Stimulated activated CD4-positive, alpha-beta T cell treated with anti-CD3 and anti-CD28 coated beads, Interleukin-4, amount 100 ng/mL, for 48 hours (primary cell): Measurements from ENCODE around the gene SLC3A2.
"Not testable (repeated sequence)": the region's sequence is repeated elsewhere in the genome, so short reads cannot be mapped to it uniquely, and the experiment has no call there.

Experiments
- DNase-seq, 2 donors: peaks; one replicate each; pipeline ENCODE4 v3.0.0-alpha.2; 2020; ENCODE audit warnings: low read depth in 2 of 2

SLC3A2 gene

GRCh38 chr11:62880803-62881578, at the start of gene SLC3A2:
Gene SLC3A2 (plus strand): TSS chr11:62880896. CDS start chr11:62881024, 128 bp downstream.
- DNase-seq, result peak; percentile 74 to 83

DNA sequence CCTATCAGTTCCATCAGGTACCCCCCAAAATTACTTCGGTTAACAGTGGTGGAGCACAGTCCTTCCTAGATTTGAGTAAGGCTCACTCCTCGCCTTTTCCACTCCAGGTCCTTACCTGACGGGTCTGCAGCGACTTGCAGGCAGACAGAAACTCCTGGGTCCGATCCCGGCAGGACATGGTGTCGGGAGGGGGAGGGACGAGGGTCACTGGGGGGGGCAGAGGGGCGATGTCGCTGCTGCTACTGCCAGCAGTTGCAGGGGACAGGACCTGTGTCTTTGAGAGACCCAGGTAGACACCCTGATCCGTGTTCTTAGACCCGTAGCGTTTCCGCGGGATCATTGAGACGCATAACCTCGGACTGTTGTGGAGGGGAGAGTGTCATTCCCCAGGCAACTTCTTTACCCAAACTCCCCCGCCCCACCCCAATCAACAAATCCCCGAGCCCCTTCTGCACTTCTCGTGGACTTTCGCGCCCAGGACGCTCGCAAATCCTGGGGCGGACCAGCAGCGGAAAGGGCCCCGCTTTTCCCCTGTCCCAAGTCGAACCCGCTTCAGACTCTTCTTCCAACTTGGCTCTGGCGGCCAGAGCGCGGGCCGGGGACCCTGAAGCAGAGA, 49.7 kb upstream of the SLC3A2 start:
- no peak for DNase-seq

GRCh38 chr11:62831520-62832335, 49.0 kb upstream of the SLC3A2 start, which contains the start of gene STX5:
Gene STX5 (minus strand): TSS chr11:62832051. CDS start chr11:62831243, 808 bp downstream.
- DNase-seq, result peak; percentile 99

DNA sequence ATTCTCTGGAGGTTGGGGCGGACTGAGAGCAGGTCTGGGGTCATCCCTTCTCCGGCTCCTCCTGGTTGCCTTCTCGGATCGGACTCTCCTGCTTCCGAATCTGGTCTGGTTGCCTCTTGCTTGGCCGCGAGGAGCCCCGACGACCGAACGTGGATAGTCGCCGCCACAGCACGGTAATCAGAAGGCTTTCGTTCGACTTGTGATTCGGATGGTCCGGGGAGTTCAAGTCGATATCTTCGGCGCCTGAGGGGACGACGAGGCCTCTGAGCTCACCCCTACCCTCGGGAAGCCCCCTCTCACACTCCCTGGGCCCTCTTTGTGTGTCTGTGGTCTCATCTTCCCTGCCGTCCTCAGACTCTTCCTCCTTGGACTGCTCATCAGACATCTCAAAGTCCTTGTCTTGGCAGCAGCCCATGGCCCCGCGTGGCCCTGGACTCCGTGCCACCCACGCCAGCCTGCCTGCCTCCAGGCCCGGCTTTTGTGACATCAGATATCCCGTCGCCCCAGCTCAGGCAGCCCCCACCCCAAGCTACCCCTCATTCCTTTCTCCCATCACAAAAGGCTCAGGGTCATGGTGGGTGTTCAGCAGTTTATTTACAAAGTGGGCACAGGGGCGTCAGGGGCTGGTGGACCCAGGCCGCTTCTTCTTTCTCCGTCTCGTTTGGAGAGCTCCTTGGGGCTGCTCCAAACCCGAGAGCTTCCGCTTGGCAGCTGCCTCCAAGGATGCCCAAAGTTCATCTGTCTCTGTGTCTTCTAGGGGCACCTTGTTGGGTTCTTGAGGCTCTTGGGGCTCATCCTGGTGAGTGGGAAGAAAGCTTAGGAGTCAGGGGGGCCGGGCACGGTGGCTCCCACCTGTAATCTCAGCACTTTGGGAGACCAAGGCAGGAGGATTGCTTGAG, 48.1 kb upstream of the SLC3A2 start, which contains the start of gene TEX54:
TEX54 (minus strand) TSS at position 506 of the 899 bp plus-strand sequence.
- no peak for DNase-seq

DNA sequence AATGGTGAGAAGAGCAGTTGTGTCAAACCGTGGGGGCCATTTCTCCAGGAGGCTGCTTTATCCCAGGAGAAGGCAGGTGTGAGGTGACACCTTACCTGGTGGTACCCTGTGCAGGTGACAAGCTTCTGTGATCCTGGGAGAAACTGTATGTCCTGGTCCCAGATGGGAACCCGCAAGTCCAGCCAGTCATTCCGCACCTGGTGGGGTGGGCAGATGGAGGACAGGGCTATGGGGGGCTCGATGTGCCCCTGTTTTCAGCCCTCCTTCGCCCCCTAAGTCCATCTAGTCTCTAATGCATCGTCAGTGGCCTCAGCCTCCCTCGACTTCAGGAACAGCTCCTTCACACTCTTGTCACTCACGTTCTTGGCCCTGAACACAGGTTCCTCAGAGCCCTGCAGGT, 45.4 kb upstream of the SLC3A2 start:
- no peak for DNase-seq

GRCh38 chr11:62839050-62839945, 41.4 kb upstream of the SLC3A2 start, which contains the start of gene WDR74:
Gene WDR74 (minus strand): TSS chr11:62839590. CDS start chr11:62839570, 20 bp downstream.
- peak; percentile 85 to 86 for DNase-seq

GRCh38 chr11:62840721-62841360, 39.9 kb upstream of the SLC3A2 start:
- peak; percentile 78 to 85 for DNase-seq

DNA sequence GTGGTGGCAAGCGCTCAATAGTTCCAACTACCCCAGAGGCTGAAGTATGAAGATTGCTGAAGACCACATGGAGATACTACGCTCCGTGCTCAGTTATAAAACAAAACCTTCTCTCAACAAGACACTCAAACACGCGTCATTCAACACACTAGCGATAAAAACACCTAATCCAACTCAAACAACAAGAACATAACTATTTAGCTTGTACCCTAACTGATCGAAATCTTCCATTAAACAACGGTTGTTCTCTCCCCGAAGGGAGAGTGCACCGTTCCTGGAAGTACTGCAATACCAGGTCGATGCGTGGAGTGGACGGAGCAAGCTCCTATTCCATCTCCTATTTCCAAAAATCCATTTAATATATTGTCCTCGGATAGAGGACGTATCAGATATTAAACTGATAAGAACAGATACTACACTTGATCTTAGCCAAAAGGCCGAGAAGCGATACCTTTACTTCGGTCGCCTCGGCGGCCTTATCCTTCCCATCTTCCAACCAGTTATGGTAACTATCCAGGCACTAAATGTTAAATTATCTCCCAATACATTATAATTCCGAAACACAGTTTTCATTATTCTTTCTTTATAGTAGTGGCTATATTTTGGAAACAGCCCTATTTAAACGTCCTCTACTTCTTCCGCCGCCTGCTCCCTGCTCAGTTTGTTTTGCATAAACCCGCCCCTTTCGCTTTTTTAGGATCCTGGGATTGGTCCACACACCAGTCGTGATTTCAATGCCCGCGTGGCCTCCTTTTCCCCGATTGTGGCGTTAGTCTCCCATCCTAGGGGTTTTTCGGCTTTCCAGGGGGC, 39.1 kb upstream of the SLC3A2 start:
- DNase-seq, result peak; percentile 60 to 79

GRCh38 chr11:62842171-62842741, 38.4 kb upstream of the SLC3A2 start:
- no peak for DNase-seq

DNA sequence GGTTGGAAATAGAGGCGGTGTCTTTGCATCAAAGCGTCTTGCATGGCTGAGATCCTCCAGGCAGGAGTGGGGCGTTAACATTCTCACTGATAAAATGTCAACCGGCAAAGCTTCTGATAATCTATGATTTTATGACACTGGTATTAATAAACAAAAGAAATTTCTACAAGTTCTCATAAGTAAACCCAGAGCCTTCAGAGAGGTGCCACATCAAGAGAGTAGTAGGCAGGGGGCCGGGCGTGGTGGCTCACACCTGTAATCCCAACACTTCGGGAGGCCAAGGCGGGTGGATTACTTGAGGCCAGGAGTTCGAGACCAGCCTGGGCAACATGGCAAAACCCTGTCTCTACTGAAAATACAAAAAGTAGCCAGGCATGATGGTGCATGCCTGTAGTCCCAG, 37.8 kb upstream of the SLC3A2 start:
- not testable (repeated sequence) for DNase-seq

- no peak for DNase-seq
Measured at GRCh38 chr11:62843466-62843865, 37.2 kb upstream of the SLC3A2 start.

- no peak for DNase-seq
Measured at GRCh38 chr11:62844154-62844553, 36.5 kb upstream of the SLC3A2 start.

DNA sequence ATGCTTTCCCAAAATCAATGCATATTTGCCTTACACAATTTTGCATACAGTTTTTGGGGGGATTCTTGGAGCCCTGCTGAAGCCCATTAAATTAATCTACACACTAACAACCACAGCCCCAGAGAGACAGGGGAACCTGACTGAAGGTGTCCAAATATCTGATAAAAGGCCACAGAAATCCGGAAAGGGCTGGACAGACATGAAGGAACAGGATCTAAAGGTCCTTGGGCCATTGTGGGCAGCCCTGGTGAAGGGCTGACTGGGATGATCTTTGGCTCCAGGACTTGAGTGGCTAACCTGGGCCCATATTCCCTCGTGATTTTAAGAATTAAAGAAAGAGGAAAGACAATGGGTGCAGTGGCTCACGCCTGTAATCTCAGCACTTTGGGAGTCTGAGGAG, 34.5 kb upstream of the SLC3A2 start:
- DNase-seq, result no peak

GRCh38 chr11:62847767-62848314, 32.9 kb upstream of the SLC3A2 start:
- DNase-seq, result no peak

DNA sequence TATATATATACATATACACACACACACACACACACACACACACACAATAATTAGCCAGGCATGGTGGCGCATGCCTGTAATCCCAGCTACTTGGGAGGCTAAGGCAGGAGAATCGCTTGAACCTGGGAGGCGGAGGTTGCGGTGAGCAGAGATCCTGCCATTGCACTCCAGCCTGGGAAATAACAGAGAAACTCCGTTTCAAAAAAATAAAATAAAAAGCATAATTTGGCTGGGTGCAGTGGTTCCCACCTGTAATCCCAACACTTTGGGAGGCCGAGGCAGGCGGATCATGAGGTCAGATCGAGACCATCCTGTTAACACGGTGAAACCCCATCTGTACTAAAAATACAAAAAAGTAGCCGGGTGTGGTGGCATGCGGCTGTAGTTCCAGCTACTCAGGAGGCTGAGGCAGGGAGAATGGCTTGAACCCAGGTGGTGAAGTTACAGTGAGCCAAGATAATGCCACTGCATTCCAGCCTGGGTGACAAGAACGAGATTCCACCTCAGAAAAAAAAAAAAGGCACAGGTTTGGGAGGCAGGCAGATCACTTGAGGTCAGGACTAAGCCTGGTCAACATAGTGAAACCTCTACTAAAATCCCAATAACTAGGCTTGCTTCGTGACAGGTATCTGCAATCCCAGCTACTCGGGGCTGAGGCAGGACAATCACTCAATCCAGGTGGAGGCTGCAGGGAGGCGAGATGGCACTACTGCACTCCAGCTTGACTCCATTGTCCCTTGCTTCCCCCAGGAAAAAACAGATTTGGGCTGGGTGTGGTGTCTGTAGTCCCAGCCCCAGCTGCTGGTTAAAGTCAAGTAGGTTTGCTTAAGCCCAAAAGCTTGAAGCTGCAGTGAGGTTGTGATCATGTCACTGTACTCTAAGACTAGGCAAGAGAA, 29.5 kb upstream of the SLC3A2 start:
- no peak for DNase-seq

- no peak for DNase-seq
Measured at GRCh38 chr11:62851807-62852522, 28.7 kb upstream of the SLC3A2 start.
